Fibroblast of mammary gland (primary cell): ENCODE measurements around the gene CEP20.
A peak's percentile ranks its signal among the peaks of the same experiment; 100 is the strongest.
"Not testable (repeated sequence)": the region's sequence is repeated elsewhere in the genome, so short reads cannot be mapped to it uniquely, and the experiment has no call there.

ENCODE experiments used
- DNase-seq: peaks from one replicate; pipeline ENCODE4 v3.0.0-alpha.2; 2010; ENCODE audit warnings: low read depth
- H3K4me3 ChIP-seq: 2 replicates; pipeline ENCODE4 v1.5.1; 2011; ENCODE audit warnings: low read depth, mild to moderate bottlenecking, low read length, moderate library complexity; ENCODE audit not compliant: control insufficient read depth
- TF ChIP-seq, protein P1 (sequence below): conservative IDR thresholded peaks from 2 replicates; pipeline ENCODE4 v1.5.1; 2011; ENCODE audit warnings: low read depth, low read length, inconsistent platforms; ENCODE audit not compliant: control insufficient read depth, insufficient read depth

Gene CEP20

DNA sequence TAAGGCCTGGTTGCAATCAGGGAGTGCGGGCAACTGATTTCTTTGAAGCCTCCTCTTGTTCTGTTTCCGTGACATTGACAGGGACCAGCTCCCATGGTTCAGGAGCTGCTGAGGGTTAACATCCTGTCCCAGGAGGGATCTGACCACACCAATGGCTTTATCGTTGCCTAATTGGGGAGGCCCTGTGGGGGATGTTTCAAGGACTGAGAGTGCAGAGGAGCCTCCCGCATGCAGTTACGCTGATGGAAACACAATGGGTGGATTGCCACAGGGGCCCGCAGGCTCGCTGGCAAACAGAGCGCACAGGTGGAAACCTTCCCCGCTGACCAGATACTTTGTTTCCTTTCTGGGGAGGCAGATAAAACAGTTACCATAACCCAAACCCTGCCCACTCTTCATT is 37.2 kb upstream of the CEP20 start:
- TF ChIP-seq, protein P1, sequence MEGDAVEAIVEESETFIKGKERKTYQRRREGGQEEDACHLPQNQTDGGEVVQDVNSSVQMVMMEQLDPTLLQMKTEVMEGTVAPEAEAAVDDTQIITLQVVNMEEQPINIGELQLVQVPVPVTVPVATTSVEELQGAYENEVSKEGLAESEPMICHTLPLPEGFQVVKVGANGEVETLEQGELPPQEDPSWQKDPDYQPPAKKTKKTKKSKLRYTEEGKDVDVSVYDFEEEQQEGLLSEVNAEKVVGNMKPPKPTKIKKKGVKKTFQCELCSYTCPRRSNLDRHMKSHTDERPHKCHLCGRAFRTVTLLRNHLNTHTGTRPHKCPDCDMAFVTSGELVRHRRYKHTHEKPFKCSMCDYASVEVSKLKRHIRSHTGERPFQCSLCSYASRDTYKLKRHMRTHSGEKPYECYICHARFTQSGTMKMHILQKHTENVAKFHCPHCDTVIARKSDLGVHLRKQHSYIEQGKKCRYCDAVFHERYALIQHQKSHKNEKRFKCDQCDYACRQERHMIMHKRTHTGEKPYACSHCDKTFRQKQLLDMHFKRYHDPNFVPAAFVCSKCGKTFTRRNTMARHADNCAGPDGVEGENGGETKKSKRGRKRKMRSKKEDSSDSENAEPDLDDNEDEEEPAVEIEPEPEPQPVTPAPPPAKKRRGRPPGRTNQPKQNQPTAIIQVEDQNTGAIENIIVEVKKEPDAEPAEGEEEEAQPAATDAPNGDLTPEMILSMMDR, result no peak
- H3K4me3 ChIP-seq, result no peak overlapping the region
- DNase-seq, result no peak

DNA sequence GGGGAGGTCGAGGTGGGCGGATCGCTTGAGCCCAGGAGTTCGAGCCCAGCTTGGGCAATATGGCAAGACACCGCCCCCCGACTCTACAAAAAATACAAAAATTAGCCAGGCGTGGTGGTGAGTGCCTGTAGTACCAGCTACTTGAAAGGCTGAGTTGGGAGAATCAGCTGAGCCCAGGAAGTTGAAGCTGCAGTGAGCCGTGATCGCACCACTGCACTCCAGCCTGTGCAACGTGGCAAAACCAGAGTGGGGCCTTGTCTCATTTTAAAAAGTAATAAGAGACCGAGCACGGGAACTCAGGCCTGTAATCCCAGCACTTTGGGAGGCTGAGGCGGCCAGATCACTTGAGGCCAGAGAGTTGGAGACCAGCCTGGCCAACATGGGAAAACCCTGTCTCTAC is 36.6 kb upstream of the CEP20 start:
- H3K4me3 ChIP-seq, result no peak overlapping the region
- DNase-seq, result no peak
- TF ChIP-seq, protein P1, result no peak

DNA sequence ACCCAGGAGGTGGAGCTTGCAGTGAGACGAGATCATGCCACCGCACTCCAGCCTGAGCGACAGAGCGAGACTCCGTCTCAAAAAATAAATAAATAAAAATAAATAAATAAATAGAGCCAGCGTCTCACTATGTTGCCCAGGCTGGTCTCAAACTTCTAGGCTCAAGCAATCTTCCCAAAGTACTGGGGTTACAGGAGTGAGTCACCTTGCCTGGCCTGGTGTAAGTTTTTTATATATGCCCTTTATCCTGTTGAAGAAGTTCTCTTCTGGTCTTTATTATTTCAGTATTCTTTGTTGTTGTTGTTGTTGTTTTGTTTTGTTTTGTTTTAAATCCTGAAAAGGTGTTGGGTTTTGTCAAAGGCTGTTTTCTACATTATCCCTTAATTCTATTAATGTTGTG is 30.9 kb upstream of the CEP20 start:
- TF ChIP-seq, protein P1, result no peak
- peak; percentile 40 for DNase-seq

DNA sequence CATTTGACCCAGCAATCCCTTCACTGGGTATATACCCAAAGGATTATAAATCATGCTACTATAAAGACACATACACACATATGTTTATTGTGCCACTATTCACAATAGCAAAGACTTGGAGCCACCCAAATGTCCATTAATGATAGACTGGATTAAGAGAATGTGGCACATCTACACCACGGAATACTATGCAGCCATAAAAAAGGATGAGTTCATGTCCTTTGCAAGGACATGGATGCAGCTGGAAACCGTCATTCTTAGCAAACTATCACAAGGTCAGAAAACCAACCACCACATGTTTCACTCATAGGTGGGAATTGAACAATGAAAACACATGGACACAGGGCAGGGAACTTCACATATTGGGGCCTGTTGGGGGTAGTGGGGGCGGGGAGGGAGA is 29.9 kb upstream of the CEP20 start:
- not testable (repeated sequence) for H3K4me3 ChIP-seq, DNase-seq

More for the DNA sequence above, 30.9 kb upstream of the CEP20 start:
- H3K4me3 ChIP-seq, result no peak overlapping the region

DNA sequence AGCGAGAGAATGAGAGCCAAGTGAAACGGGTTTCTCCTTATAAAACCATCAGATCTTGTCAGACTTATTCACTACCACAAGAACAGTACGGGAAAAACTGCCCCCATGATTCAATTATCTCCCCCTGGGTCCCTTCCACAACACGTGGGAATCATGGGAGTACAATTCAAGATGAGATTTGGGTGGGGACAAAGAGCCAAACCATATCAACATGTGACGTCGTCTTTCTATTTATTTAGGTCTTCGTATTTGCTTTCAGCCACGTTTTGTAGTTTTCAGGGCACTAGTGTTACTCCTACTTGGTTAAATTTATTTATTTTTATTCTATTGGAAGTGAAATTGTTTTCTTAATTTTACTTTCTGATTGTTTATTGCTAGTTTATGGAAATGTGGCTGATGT is 27.9 kb upstream of the CEP20 start:
- TF ChIP-seq, protein P1, result no peak
- DNase-seq, result no peak
- H3K4me3 ChIP-seq, result no peak overlapping the region

DNA sequence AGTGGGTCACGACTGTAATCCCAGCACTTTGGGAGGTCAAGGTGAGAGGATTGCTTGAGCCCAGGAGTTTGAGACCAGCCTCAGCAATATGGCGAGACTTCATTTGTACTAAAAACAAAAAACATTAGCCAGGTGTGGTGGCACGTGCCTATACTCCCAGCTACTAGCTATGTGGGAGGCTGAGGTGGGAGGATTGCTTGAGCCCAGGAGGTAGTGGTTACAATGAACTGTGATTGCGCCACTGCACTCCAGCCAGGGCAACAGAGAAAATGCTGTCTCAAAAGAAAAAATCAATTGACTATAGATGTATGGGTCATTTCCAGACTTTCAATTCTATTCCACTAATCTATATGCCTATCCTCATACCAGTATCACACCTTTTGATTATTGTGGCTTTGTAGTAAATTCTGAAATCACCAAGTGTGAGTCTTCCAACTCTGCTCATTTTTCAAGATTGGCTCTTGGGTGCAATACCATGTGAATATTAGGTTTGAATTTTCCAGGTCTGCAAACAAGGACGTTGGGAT is 27.2 kb upstream of the CEP20 start:
- H3K4me3 ChIP-seq, result no peak overlapping the region
- TF ChIP-seq, protein P1, result no peak
- no peak for DNase-seq

DNA sequence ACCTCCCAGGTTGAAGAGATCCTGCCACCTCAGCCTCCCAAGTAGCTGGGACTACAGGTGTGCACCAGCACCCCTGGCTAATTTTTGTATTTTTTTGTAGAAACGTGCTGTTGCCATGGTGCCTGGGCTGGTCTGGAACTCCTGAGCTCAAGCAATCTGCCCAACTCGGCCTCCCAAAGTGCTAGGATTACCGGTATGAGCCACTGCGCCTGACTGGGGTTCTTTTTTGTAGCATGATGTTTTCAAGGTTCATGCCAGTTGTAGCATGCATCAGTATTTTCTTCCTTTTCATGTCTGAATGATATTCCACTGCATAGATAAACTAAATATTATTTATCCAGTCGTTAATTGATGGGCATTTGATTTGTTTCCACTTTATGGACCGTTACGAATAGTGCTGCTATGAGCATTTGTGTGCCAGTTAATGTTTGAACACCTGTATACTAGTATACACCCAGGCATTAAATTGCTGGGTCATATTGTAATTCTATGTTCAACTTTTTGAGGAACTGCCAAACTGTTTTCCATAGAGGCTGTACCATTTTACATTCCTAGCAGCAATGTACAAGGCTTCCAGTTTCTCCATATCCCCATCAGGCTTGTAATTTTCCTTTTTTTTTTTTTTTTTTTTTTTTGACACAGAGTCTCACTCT is 24.8 kb upstream of the CEP20 start:
- no peak for DNase-seq
- H3K4me3 ChIP-seq, result no peak overlapping the region
- TF ChIP-seq, protein P1, result no peak
